GM04504 (cell line): ENCODE results near the gene SYVN1.
A peak's percentile ranks its signal among the peaks of the same experiment; 100 is the strongest.

Source experiments
- DNase-seq: peaks from one replicate; pipeline ENCODE4 v3.0.0-alpha.2; 2012; ENCODE audit warnings: low read depth

The SYVN1 gene

DNA sequence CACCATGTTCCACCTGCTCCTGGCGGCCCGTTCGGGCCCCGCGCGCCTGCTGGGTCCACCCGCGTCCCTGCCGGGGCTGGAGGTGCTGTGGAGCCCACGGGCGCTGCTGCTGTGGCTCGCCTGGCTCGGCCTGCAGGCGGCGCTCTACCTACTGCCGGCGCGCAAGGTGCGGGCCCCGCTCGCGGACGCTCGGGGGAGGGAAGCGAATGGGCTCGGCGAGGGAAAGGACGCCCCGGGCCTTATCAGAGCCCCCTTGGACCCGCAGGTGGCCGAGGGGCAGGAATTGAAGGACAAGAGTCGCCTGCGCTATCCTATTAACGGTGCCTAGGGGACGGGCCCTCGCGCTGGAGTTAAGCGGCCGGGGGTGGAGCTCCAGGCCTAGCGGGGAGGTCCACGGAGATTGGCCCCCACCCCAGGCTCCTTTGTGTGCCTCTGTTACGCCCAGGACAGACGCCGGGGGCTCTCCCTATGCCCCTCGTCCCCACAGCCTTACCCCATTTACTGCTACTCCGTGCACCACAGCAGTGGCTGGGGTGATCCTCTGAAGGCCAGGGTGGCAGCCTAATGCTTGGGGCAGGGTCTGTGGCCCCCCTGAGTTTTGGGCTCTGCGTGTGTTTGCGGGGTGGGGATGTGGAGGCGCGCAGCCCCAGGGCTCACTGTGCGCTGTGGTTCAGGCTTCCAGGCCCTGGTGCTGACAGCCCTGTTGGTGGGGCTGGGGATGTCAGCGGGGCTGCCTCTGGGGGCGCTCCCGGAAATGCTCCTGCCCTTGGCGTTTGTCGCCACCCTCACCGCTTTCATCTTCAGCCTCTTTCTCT, 21.6 kb downstream of the SYVN1 start:
- DNase-seq: no peak

DNA sequence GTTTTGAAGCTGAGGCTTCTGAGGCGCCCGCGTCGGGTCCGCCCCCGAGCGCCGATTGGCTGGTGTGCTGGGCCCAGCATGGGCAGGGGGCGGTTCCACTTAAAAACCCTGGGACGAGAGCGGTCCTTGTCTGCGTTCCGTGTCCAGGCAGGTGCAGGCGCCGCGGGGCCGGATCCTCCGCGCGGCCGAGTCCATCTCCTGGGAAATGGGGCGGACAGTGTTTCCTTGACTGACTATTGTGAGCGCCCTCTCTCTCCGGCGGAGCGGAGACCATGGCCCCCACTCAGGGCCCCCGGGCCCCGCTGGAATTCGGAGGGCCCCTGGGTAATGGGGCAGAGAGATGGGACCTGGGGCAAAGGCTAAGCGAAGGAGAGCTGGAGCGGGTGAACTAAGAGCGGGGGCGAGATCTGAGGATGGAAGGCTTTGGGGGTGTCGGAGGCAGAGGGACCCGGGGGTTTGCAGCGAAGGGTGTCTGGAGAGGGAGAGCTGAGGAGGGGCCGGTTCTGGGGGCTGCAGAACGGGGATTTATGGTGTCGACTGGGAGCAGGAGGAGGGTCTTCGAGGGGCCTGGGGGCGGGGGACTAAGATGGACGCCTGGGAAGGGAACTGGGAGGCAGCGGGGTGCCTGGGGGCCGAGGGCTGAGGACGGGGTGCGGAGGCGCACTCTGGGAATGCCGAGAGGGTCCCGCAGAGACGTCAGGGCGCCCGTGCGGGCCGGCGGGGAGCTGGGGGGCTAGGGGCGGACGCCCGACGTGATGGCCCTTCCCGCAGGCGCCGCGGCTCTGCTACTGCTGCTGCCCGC, 22.4 kb downstream of the SYVN1 start, which contains the start of gene TM7SF2:
TM7SF2 (plus strand) TSS at position 129 of the 802 bp plus-strand sequence; CDS start at position 273, 144 bp downstream.
- DNase-seq: peak; percentile 75

GRCh38 chr11:65111159-65111743, 23.1 kb downstream of the SYVN1 start:
- no peak for DNase-seq

- peak; percentile 48 for DNase-seq
These were observed 23.9 kb downstream of the SYVN1 start for GRCh38 chr11:65110354-65110861.

DNA sequence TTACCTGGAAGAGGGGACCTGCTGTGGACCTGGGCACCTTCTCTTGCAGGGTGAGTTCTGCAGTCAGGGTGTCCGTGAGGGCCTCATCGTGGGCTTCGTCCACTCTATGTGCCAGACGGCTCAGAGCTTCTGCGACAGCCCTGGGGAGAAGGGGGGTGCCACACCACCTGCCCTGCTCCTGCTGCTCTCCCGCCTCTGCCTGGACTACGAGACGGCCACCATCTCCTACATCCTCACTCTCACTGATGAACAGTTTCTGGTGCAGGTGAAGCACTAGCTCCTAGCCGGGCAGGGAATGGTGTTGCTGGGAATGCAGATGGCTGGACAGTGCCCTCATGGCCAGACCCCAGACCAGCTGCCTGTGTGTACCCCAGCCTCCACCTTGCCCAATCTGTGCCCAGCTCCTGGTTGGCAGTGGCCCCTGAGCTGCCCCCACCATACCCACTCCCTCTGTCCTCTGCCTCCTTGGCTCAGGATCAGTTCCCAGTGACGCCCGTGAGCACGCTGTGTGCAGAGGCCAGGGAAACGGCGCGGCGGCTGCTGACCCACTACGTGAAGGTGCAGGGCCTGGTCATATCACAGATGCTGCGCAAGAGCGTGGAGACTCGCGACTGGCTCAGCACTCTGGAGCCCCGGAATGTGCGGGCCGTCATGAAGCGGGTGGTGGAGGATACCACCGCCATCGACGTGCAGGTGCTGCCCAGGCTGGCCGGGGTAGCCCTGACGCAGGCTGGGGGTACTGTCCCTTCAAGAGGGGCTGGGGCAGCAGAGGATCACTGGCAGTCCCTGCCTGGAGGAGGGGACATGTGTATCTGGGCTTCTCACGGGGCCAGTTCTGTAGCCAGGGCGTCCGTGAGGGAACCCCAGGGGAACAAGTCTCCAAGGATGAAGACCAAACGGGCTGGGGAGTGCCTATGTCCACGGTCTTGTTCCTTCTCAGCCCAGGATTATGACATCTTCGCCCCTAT, 24.8 kb downstream of the SYVN1 start:
- DNase-seq: no peak

DNA sequence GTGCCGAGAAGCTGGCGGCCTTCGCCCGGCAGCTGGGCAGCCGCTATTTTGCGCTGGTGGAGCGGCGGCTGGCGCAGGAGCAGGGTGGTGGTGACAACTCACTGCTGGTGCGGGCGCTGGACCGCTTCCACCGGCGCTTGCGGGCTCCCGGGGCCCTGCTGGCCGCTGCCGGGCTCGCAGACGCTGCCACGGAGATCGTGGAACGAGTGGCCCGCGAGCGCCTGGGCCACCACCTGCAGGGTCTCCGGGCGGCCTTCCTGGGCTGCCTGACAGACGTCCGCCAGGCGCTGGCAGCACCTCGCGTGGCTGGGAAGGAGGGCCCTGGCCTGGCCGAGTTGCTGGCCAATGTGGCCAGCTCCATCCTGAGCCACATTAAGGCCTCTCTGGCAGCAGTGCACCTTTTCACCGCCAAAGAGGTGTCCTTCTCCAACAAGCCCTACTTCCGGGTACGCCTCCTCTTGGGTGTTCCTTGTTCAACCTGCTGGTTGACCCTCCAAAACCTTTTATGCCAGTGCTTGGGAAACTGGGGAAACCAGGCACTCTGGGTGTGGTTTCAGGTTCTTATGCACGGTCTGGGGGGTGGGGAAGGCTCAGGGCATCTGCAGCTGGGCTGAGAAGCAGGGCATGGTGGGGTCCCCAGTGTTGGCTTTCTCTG, 25.7 kb downstream of the SYVN1 start:
- no peak for DNase-seq

GRCh38 chr11:65107751-65108468, 26.4 kb downstream of the SYVN1 start:
- DNase-seq: no peak

DNA sequence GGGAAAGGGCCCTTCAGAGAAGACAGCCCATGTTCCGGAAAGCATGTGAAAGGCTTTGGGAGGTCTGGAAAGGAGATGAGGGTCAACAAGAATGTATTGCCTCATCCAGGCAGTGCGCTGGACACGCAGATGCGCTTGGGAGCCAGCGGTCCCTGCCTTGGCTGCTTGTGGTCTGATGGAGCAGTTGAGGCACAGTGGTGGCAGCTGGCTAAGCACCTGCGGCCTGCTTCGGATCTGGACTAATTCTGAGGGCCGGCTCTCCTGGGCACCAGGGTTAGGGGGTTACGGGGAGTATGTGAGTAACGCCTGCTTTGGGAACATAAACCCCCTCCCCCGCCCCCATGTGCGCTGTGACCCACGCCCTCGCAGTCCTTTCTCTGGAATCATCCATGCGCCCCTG, 27.2 kb downstream of the SYVN1 start:
- DNase-seq: no peak

- no peak for DNase-seq
These were observed 29.7 kb downstream of the SYVN1 start for GRCh38 chr11:65104628-65105027.

- no peak for DNase-seq
These were observed 30.8 kb downstream of the SYVN1 start for GRCh38 chr11:65103476-65103875.

GRCh38 chr11:65102142-65103095, 31.9 kb downstream of the SYVN1 start:
- no peak for DNase-seq

GRCh38 chr11:65100674-65101350, 33.5 kb downstream of the SYVN1 start:
- DNase-seq: no peak

DNA sequence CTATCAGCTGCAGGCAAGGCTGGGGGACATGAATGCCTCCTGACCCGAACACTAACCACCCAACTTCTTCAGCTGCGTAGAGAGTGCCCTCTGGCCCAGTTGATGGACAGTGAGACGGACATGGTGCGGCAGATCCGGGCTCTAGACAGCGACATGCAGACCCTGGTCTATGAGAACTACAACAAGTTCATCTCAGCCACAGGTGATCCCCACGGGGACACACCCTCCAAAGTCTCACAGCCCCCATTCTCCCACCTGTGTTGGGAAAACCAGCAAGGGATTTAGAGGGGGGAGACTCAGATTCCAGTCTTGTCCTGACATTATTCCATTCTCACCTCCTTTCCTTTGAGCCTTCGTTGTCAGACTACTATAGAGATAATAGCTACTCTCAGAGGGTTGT, 37.4 kb downstream of the SYVN1 start:
- no peak for DNase-seq

GRCh38 chr11:65095974-65096806, 38.1 kb downstream of the SYVN1 start, which contains the start of gene VPS51:
Gene VPS51 (plus strand): TSS chr11:65096214. CDS start chr11:65096251, 37 bp downstream.
- DNase-seq: peak; percentile 70

DNA sequence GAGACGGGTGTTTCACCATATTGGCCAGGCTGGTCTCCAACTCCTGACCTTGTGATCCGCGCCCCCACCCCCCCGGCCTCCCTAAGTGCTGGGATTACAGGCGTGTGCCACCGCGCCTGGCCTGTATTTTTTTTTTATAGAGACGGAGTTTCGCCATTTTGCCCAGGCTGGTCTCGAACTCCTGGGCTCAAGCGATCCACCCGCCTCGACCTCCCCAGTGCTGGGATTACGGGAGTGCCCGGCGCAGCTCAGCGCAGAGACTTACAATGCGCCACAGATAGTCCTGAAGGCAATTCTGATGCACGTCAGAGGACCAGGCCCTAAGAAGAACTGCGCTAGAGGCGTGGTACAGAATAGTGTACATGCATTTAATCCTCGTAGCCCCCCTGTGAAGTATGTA, 38.9 kb downstream of the SYVN1 start:
- DNase-seq: no peak

GRCh38 chr11:65090628-65091027, 43.7 kb downstream of the SYVN1 start:
- DNase-seq: no peak

GRCh38 chr11:65089621-65090020, 44.7 kb downstream of the SYVN1 start:
- no peak for DNase-seq
